Measurements from ENCODE around the gene PXMP2.
"Not testable (repeated sequence)": the region's sequence is repeated elsewhere in the genome, so short reads cannot be mapped to it uniquely, and the experiment has no call there.

Gene PXMP2

DNA sequence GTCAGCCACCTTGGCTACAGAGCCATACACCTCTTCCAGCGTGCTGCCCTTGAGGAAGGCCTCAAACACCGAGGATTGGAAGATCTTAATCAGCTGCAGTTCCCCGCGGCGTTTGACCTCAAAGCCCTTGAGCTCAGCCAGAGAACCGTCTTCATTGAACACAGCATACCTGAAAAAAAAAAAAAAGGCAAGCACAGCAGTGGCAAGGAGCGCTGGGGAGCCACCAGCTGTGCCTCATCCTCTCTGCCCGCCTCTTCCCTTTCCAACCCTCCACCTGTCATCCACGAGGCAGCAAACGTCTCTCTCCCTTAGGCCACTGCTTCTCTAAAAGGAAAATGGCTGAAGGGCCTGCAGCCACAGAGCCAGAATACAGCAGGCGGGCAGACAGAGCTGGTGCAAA is 26.4 kb upstream of the PXMP2 start:
- DNase-seq = no peak

DNA sequence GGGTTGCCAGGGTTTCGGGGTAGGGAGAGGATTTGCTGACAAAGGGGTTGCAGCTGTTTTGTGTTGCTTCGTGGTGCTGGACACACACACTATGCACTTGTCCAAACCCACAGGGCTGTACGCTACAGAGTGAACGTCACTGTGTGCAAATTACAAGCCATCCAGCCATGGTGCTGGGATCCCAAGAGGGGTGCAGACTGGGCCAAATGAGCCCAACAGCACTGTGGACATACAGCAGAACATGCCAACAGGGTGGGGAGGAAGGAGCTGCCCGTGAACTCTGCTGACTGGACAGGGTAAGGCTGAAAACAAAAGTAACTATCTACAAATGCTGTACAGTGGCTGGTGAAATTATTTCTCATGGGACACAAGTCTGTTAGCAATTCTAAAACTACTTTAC is 25.4 kb upstream of the PXMP2 start:
- DNase-seq = no peak

DNA sequence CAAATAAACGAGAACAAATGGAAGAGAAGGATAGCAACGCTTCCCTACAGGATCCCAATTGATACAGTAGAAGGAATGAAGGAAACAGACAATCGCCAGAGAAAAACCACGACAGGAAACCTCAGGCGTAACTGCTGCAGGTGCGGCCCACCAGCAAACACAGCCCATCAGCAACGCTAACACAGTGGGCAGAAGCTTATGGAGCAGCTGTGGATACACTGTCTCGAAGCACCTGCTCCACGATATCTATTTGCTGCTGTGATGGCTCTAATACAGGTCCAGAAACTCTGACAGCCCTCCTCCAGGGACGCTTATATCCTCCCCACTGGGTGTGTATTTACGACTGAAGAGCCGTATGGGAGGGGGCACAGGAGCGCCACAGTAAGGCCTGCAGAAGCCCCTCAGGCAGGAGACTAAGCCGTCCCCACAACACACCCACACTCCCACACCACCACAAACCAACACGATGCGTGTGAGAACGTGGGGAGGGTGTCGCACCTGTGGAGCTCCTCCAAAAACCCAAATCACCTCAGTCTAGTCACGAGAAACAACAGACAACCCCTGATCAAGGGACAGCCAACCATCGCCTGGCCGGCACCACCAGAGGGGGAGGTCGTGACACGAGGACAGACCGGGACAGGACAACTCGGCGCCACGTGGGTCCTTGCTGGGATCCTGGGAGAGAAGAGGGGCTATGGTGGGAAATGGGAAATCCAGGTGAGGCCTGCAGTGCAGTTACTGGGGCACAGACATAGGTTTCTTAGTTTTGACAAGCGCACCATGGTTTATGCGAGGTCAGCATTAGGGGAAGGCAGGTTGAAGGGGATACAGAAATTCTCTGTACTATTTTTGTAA is 24.3 kb upstream of the PXMP2 start:
- no peak for DNase-seq

DNA sequence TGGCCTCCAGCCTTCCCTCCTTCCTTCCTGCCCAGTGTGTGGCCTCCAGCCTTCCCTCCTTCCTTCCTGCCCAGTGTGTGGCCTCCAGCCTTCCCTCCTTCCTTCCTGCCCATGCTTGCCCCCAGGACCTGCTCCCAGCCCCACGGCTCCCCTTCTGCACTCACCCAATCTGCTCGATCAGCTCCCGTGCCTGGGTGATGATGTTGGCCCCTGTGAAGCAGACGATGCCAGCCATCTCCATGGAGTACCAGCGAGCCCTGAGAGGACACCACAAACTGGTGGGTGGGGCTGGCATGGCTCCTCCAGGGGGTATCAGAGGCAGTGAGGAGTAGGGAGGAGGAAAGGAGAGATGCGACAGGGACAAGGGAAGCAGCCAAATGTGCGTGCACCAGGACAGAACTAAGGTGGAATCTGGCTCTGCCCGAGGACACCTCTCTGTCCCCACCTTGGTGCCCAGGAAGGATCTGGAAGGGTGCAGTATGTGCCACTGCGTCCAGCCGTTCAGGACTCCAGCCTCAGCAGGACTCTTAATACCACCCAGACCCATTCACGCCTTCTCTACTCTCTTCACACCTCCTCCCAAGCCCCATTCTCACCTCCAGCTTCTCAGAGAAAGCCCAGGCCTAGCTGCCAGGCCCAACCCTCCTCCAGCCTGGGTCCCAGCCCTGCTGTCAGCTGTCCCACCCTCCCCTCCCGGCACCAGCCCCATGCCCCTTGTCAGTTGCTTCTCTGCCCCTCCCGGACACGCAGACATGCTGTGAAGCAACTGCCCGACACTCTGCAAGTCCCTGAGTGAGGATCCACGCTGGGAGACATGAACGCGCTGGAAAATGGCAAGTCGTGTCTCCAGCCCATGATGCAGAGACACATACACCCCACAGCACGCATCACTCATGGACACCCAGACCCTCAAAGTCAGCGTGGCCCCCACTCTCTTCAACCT is 22.9 kb upstream of the PXMP2 start:
- DNase-seq = no peak

DNA sequence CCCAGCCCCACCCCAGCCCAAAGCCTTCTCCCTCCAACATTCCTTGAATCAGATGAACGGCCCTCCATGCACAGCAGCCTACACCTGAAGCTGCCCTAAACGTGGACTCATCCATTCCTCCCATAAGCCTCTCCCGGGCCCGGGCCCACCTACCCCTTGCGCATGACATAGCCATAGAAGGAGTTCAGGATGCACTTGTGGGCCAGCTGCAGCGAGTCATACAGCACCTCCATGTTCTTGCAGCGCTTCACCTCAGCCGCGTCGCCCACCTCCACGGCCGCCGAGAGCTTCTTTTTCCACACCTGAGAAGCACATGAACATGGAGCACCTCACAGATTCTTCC is 22.3 kb upstream of the PXMP2 start:
- no peak for DNase-seq

DNA sequence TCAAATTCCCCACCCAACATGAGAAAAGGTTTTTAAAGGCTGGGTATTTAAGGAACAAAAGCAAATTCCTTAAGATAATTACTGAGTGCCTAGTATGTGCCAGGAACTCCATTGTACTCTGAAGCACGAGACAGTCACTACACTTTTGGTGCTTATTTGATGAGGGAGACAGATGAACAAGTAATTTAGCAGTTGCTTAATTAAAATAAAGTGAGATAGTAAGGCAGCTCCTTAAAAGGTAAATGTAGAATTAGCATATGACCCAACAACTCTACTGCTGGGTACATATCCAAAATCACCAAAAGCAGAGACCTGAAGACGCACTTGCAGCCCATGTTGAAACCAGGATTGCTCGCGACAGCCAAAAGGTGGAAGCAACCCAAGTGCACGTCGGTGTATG is 21.6 kb upstream of the PXMP2 start:
- DNase-seq = no peak

DNA sequence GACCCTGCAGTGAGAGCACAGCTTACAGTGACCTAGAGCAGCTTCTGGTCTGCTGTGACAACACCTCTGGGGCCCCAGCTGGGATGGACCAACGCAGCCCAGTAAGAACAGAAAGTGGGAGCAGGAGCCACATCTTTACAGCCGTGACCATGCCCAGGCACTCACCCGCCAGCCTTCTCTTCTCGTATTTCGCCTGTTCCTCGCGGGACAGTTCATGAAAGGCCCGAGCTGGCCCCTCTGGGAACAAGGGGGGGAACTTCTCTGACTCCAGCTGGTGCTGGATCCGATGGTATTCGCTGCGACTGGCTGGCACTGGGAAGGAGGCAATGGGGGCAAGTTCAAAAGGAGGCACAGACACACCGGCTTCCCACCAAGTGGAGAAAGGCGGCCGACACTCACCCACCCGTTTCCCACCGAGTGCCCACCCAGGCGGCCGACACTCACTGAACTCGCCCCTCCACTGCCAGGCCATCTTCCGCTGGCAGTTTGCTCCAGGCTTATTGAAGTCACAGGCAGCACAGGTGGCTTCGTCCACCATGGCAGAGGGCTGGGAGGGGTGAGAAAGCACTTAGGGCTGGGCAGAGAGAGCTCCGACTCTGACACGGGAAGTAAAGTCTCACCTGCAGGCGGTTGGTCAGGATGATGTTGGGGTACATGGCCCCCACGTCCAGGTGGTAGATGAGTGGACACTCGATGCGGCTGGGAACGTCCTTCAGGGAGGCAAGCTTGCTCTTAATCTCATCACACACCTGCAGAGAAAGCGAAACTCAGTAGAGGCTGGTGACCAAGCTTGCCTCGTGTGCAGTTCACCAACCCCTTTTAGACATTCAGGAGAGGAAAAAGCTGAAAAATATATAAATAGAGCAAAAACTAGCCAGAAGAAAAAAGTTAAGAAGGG is 18.9 kb upstream of the PXMP2 start:
- no peak for DNase-seq

DNA sequence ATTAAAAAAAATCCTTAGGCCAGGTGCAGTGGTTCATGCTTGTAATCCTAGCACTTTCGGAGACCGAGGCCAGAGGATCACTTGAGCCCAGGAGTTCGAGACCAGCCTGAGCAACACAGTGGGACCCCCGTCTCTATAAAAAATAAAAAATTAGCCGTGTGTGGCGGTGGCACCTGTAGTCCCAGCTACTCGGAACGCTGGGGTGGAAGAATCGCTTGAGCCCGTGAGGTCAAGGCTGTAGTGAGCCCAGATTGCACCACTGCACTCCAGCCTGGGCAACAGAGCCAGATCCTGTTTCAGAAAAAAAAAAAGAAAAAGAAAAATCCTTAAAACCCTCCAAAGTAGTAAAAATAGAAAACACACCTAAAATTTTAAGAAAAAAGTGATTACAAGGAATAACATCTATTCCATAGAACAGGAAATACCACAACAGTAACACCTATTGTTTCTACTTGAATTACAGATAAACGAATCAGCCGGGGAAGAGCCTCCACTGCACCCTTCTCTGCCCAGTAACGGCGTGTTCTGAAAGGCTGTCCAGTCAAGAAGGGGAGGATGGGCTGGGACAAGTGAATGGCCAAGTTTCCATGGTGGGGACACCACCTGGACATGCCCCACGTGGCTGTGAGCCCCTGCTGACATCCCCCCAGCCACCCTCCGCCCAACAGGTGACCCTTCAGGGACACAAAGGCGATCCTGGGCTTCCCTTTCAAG is 18.1 kb upstream of the PXMP2 start:
- no peak for DNase-seq

DNA sequence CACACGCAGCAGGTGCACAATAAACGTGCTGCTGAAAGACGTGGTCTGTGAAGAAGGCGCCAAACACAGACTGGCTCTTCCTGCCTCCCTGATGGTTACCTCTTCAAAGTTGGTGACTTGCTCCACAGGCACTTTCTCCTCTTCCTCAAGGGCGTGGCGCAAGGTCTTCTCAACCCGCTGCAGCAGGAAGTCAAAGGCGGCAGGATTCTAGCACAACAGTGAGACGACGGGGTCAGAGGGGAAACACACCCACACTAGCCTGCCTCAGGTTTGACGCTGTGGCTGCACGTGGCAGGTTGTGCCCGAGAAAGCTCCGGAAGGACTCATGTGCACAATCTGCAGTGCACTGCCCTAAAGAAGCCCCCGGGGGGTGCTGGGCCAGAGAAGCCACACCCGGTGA is 15.3 kb upstream of the PXMP2 start:
- no peak for DNase-seq

DNA sequence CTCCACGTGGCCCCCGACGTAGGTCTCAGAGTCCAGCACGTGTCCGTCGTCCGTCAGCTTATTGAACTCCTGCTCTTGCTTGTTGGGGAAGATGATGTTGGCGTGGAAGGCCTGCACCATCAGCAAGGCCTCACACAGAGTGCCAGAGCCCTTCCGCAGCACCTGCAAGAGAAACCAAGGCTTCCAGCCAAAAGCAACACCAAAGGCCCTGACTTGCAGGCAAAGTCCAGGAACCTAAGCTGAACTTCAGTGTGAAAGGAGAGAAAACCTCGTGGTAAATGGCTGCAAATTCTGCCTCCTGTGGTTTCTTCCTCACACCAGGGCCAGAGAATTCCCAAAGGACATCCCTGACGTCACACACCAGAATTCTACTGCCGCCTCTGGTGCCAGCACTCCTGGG is 14.7 kb upstream of the PXMP2 start:
- no peak for DNase-seq

DNA sequence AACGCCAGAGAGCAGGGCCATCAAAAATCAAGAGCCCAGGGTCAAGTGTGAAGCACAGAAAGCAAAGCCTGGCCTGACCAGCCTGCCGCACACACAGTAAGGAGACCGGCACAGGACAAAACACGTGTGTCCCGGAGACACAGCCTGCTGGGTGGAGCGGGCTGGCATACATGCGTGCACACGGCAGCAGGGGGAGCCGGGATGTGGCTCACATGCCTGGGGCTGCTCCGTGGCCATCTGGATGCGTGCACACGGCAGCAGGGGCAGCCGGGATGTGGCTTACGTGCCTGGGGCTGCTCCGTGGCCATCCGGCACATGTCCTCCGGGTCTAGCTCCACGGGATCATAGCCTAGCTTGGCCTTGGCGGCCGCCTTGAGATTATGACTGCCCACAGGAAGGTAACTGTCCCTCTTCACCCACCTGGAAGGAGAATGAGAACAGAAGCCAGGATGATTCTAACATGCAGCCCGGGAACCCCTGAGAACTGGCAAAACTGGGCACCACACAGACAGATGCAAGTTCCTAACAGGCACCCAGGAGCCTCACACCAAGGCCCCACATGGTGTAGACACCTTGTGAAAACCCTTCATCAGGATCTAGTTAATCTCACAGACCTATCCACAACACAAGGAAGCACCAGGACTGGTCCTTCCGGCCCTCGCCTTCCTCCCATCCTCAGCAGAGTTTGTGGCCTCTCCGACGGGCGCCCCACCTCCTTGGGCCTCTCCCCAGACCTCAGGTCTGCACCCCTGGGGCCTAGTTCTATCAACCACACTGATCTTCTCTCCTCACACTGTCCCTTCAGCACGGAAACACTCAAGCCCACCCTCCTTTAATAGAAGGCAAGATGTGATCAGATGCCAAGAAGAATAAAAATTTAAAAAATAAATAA is 13.9 kb upstream of the PXMP2 start:
- DNase-seq = no peak

DNA sequence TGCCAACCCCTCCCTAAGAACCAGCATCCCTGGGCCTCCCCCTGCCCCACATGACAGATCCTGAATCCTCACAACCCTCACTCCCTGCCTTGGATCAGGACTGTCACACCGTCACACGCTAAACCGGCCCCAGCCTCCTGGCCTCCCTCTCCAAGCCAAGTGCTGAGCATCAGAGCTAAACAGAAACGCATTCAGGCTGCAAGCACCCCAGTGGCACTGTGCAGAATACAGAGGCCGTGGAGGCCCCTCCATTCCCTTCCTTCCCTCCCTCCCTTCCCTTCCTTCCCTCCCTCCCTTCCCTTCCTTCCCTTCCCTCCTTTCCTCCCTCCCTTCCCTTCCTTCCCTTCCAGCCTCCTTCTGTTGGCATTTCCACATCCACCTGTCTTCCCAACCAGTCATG is 12.8 kb upstream of the PXMP2 start:
- no peak for DNase-seq

DNA sequence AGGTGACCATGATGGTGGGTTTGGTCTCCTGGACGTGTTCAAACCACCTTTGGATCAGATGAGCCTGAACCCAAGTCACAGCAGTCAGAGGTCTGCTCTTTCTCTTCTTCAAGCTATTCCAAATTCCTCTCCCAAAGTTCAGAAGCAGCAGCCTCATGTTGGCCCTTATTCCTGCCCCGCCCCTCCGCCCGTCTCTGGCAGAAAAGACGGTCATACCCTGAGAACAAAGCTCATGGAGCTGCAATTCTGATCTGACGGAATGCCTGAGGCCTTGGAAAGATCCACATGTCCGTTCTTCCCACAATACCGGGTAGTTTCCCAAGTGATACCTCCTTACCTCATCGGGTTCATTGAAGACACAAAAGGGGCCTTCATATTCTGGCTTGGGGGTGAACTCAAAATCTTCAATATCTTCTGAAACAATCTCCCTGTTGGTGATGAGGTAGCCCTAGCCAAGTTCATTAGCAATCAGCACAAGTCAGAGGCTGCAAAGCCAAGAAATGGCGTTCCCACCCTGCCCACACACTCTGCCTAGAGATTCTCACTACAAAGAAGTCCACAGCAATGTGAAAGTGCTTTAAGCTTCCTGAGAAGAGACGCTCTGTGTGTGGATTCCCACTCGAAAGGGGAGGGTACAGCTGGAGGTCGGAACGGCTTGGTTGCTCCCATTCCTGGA is 11.5 kb upstream of the PXMP2 start:
- DNase-seq = no peak

DNA sequence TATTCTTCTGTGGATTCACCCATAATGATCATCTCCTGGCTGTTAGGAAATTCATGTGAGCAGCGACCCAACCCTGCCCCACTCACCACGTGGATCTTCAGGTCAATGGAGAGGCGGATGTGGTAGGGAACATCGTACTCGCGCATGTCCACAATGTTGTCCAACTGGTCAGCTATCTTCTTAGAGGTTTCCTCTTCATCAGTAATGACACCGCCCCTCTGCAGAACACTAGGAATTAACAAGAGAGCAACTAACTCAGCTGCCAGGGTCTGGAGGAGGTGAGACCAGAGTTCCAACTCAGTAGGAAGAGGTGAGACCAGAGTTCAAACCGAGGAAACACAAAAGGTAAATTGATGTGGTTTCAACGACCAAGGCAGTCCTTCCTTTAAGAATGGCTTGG is 9.9 kb upstream of the PXMP2 start:
- DNase-seq = no peak

DNA sequence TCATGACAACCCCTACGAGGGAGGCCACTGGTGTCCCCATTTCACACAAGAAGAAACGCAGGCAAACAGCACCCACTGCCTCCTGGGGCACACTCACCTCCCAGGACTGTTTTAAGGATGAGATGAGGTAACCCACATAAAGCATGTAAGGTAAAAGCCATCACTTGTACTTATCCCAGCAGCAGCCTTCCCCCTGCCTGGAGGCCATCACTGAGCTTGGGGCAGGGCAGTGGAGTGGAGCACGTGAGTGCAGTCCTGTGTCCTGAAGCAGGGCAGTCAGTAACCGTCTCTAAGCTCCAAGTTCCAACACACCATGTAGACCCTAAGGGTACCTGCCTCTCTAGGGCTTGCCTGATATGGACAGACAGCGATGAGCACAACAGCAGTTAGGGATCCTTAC is 2.0 kb upstream of the PXMP2 start:
- no peak for DNase-seq

DNA sequence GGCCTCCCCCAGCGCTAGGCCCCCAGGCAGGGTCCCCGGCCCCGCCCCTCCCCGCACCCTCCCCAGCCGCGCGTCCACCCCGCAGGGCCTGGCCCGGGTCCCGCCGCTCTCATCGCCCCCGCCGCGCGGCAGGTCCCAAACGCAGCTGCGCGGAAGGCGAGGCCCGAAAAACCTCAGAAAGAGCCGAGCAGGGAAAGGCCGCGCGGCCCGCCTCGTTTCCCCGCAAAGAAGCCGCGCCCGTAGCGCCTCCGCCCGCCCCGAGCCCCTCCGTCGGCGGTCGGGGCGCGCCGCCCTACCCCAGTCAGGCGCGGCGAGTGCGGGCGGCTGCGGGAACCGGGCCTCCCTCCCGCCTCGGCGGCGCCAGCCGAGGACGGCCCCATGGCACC is 569 bp upstream of the PXMP2 start:
- no peak for DNase-seq

DNA sequence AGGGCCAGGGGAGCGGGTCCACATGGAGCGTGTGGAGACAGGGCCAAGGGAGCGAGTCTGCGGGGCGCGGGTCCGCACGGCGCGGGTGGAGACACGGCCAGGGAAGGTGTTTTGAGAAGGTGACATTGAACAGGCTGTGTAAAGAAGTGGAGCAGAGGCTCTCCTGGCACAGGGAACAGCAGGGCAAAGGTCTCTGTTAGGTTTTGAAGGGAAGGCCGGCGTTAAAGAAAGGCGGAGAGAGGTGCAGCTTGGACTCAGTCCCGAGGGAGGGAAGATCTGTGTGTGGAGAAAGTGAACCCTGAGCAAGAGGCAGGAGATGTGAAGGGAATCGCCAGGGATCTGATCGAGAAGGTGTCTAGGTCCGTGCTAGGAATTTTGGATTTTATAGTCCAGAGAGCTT is 1.8 kb downstream of the PXMP2 start:
- no peak for DNase-seq

DNA sequence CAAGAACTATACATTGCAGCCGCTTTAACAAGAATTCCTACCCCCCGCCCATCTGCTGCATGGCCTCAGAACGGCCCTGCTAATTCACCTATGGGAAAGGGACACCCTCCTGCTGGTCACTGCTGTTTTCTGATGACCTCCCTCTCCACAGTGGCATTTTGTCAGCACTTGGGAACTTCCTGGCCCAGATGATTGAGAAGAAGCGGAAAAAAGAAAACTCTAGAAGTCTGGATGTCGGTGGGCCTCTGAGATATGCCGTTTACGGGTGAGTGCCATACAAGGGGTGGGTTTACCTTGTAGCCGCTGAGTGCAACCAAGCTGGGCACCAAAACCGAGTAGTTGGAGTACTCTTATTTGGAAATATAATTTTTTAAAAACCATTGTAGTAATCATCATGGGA is 2.7 kb downstream of the PXMP2 start:
- DNase-seq = no peak

DNA sequence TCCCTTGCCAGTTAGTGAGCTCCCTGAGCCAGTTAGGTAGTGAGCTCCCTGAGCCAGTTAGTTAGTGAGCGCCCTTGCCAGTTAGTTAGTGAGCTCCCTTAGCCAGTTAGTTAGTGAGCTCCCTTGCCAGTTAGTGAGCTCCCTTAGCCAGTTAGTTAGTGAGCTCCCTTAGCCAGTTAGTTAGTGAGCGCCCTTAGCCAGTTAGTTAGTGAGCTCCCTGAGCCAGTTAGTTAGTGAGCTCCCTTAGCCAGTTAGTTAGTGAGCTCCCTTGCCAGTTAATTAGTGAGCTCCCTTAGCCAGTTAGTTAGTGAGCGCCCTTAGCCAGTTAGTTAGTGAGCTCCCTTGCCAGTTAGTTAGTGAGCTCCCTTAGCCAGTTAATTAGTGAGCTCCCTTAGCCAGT is 4.6 kb downstream of the PXMP2 start:
- not testable (repeated sequence) for DNase-seq

DNA sequence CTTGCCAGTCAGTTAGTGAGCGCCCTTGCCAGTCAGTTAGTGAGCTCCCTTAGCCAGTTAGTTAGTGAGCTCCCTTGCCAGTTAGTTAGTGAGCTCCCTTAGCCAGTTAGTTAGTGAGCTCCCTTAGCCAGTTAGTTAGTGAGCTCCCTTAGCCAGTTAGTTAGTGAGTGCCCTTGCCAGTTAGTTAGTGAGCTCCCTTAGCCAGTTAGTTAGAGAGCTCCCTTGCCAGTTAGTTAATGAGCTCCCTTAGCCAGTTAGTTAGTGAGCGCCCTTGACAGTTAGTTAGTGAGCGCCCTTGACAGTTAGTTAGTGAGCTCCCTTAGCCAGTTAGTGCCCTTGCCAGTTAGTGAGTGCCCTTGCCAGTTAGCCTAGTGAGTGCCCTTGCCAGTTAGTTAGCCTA is 7.5 kb downstream of the PXMP2 start:
- DNase-seq = not testable (repeated sequence)

DNA sequence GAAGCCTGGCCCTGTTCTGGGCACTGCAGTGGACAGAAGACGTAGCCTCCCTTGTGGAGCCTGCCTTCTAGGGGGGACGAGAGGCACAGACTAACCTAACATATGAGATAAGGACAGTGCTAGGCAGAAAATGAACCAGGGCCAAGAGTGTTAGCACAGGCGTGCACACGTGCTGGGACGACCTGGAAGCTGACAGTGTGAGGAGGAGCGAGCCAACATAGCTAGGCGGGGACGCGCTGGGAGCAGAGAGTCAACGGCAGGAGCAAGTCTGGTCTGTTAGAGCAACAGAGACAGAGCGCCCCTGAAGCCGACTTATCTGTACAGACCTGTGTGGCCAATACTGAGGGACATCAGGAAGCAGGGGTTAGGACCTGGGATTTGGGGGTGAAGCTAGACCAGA is 8.0 kb downstream of the PXMP2 start:
- DNase-seq = no peak
